H9 (cell line): Measurements from ENCODE around the gene ASIC1. TPM values are rescaled to one million over a fixed set of nuclear protein-coding genes. Genes with fewer than 3 reads are reported as not detected.

Source experiments
- DNase-seq: peaks from one replicate; pipeline ENCODE4 v3.0.0-alpha.2; 2017
- H2AFZ ChIP-seq: one replicate; pipeline ENCODE4 v1.6.1; 2013; ENCODE audit warnings: mild to moderate bottlenecking, low read length, control low read depth, moderate library complexity
- H2AK5ac ChIP-seq: 2 replicates; pipeline ENCODE4 v1.6.1; 2013; ENCODE audit warnings: low read length, control low read depth, mixed read lengths; ENCODE audit not compliant: insufficient read length
- H2BK120ac ChIP-seq: one replicate; pipeline ENCODE4 v1.6.1; 2013; ENCODE audit warnings: low read depth, mild to moderate bottlenecking, low read length, control low read depth, inconsistent platforms; ENCODE audit not compliant: poor library complexity, severe bottlenecking
- H2BK12ac ChIP-seq: 2 replicates; pipeline ENCODE4 v1.6.1; 2013; ENCODE audit warnings: low read length, control low read depth, mixed read lengths, low read depth; ENCODE audit not compliant: insufficient read length
- H2BK15ac ChIP-seq: 2 replicates; pipeline ENCODE4 v1.6.1; 2013; ENCODE audit warnings: low read depth, low read length, control low read depth
- H2BK20ac ChIP-seq: one replicate; pipeline ENCODE4 v1.6.1; 2013; ENCODE audit warnings: low read depth, mild to moderate bottlenecking, low read length, control low read depth, inconsistent platforms; ENCODE audit not compliant: poor library complexity, severe bottlenecking
- H2BK5ac ChIP-seq: 2 replicates; pipeline ENCODE4 v1.6.1; 2013; ENCODE audit warnings: low read length, control low read depth, mixed read lengths; ENCODE audit not compliant: insufficient read length
- H3K14ac ChIP-seq: 2 replicates; pipeline ENCODE4 v1.6.1; 2013; ENCODE audit warnings: low read length, control low read depth; ENCODE audit not compliant: insufficient read depth
- H3K18ac ChIP-seq: 2 replicates; pipeline ENCODE4 v1.6.1; 2013; ENCODE audit warnings: low read depth, mild to moderate bottlenecking, mixed read lengths, low read length, control low read depth; ENCODE audit not compliant: insufficient read length
- H3K23ac ChIP-seq: 2 replicates; pipeline ENCODE4 v1.6.1; 2013; ENCODE audit warnings: low read length, control low read depth, mixed read lengths, low read depth; ENCODE audit not compliant: insufficient read length
- H3K23me2 ChIP-seq: 2 replicates; pipeline ENCODE4 v1.6.1; 2013; ENCODE audit warnings: low read depth, mild to moderate bottlenecking, mixed read lengths, low read length, control low read depth; ENCODE audit not compliant: insufficient read length, poor library complexity, severe bottlenecking
- H3K27ac ChIP-seq: 2 replicates; pipeline ENCODE4 v1.5.1; 2013; ENCODE audit warnings: low read length, control low read depth, mixed read lengths, low read depth; ENCODE audit not compliant: insufficient read length
- H3K27me3 ChIP-seq: 2 replicates; pipeline ENCODE4 v1.6.1; 2013; ENCODE audit warnings: low read length, control low read depth, inconsistent platforms; ENCODE audit not compliant: insufficient read depth
- H3K4ac ChIP-seq: 2 replicates; pipeline ENCODE4 v1.6.1; 2013; ENCODE audit warnings: low read depth, mild to moderate bottlenecking, control low read depth, inconsistent platforms, low read length, moderate library complexity
- H3K4me1 ChIP-seq: 2 replicates; pipeline ENCODE4 v1.6.1; 2013; ENCODE audit warnings: low read length, control low read depth, inconsistent platforms; ENCODE audit not compliant: insufficient read depth
- H3K4me2 ChIP-seq: 2 replicates; pipeline ENCODE4 v1.6.1; 2013; ENCODE audit warnings: low read length, control low read depth, mixed read lengths; ENCODE audit not compliant: insufficient read length, insufficient read depth
- H3K56ac ChIP-seq: 2 replicates; pipeline ENCODE4 v1.6.1; 2013; ENCODE audit warnings: low read depth, mild to moderate bottlenecking, mixed read lengths, low read length, control low read depth; ENCODE audit not compliant: insufficient read length
- H3K79me1 ChIP-seq: 2 replicates; pipeline ENCODE4 v1.6.1; 2013; ENCODE audit warnings: low read depth, mild to moderate bottlenecking, moderate library complexity, low read length, control low read depth, inconsistent platforms; ENCODE audit not compliant: insufficient read depth, poor library complexity, severe bottlenecking
- H3K79me2 ChIP-seq: 2 replicates; pipeline ENCODE4 v1.6.1; 2013; ENCODE audit warnings: low read length, control low read depth, inconsistent platforms; ENCODE audit not compliant: insufficient read depth
- H3K9ac ChIP-seq: 2 replicates; pipeline ENCODE4 v1.6.1; 2013; ENCODE audit warnings: low read length, control low read depth, mixed read lengths; ENCODE audit not compliant: insufficient read length; ENCODE audit errors: extremely low read depth
- H3K9me3 ChIP-seq: one replicate; pipeline ENCODE4 v1.6.1; 2013; ENCODE audit warnings: low read depth, low read length, inconsistent platforms; ENCODE audit not compliant: control insufficient read depth
- H3T11ph ChIP-seq: one replicate; pipeline ENCODE4 v1.6.1; 2013; ENCODE audit warnings: mild to moderate bottlenecking, low read length, control low read depth, inconsistent platforms
- H4K20me1 ChIP-seq: one replicate; pipeline ENCODE4 v1.6.1; 2013; ENCODE audit not compliant: control insufficient read depth, insufficient read length, insufficient read depth
- H4K5ac ChIP-seq: 2 replicates; pipeline ENCODE4 v1.6.1; 2013; ENCODE audit warnings: low read depth, mild to moderate bottlenecking, mixed read lengths, low read length, control low read depth; ENCODE audit not compliant: insufficient read length
- H4K8ac ChIP-seq: replicated peaks from 2 replicates; pipeline ENCODE4 v1.6.1; 2013; ENCODE audit warnings: low read length, control low read depth, mixed read lengths, low read depth; ENCODE audit not compliant: insufficient read length
- H4K91ac ChIP-seq: 2 replicates; pipeline ENCODE4 v1.6.1; 2013; ENCODE audit warnings: low read depth, mild to moderate bottlenecking, moderate library complexity, mixed read lengths, low read length, control low read depth; ENCODE audit not compliant: insufficient read length
- H3K27ac Mint-ChIP-seq, 3 experiments: 2 replicates in 2 of 3; 3 replicates in 1 of 3; pipeline ENCODE4 v1.8.0; 2020 to 2021; ENCODE audit warnings: mixed read lengths in 3 of 3, mild to moderate bottlenecking in 1 of 3, moderate library complexity in 1 of 3
- H3K27me3 Mint-ChIP-seq: 2 replicates; pipeline ENCODE4 v1.8.0; 2021; ENCODE audit warnings: low read depth, mild to moderate bottlenecking, moderate library complexity, mixed read lengths
- H3K36me3 Mint-ChIP-seq, 3 experiments: 2 replicates in 2 of 3; 3 replicates in 1 of 3; pipeline ENCODE4 v1.8.0; 2020 to 2021; ENCODE audit warnings: low read depth in 3 of 3, mixed read lengths in 3 of 3; ENCODE audit not compliant: insufficient read depth in 1 of 3
- H3K4me1 Mint-ChIP-seq, 2 experiments: 2 replicates each; pipeline ENCODE4 v1.8.0; 2020; ENCODE audit warnings: mixed read lengths in 2 of 2
- H3K4me3 Mint-ChIP-seq, 2 experiments: 2 replicates in 1 of 2; 3 replicates in 1 of 2; pipeline ENCODE4 v1.8.0; 2020 to 2021; ENCODE audit warnings: mild to moderate bottlenecking in 2 of 2, mixed read lengths in 2 of 2, moderate library complexity in 1 of 2
- H3K9me3 Mint-ChIP-seq, 2 experiments: 2 replicates in 1 of 2; 3 replicates in 1 of 2; pipeline ENCODE4 v1.8.0; 2020; ENCODE audit warnings: mild to moderate bottlenecking in 2 of 2, mixed read lengths in 2 of 2, moderate library complexity in 1 of 2
- CTCF ChIP-seq: fragments of 200-600 bp; sonication (generic); conservative IDR thresholded peaks from 3 replicates; pipeline ENCODE4 v1.8.0; 2021; ENCODE audit warnings: antibody characterized with exemption, mild to moderate bottlenecking
- WGBS: extraction: QIAGEN DNeasy Blood & Tissue Kit; methylation state at CpG from one replicate; pipeline ENCODE4 v1.1.7; 2013; ENCODE audit warnings: missing lambda C conversion rate, low lambda C conversion rate, mixed read lengths; ENCODE audit not compliant: insufficient read length; ENCODE audit errors: extremely low coverage; 5-methylcytosine and 5-hydroxymethylcytosine counted together
- total RNA-seq: library from RNA; stranded (reverse); gene quantifications from 2 replicates; pipeline ENCODE4 v1.2.1, GENCODE V29; 2021

Gene ASIC1
- total RNA-seq, 1 experiment from 2014 or later = 3.9 TPM

DNA sequence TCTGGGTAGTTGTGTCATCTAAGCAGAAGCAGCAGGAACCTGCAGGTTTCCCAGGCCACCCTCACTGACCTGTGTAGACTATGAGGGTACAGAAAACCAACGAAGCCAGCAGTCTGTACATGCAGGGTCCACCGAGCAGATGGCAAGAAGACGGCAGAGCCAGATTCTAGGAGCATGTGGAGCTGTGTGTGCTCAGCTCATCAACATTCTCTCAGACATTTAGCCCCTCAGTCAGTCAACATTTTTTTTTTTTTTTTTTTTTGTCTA lies 7.3 kb upstream of the ASIC1 start:
- Histone ChIP-seq H3K79me1 (no peaks in the 10 kb centered on the region), H3K9me3 (no peaks in the 10 kb centered on the region), H3K27me3 (peaks cover 37% of the 10 kb centered on the region), H3K9ac (no peak overlapping the region), H2BK5ac (no peak overlapping the region), H2BK120ac (no peak overlapping the region), H3K23ac (no peak overlapping the region), H3K4ac (no peak overlapping the region), H4K5ac (no peak overlapping the region), H2BK12ac (no peak overlapping the region), H3K4me1 (no peaks in the 10 kb centered on the region; the same call in 1 of the 2 replicates), H3K18ac (no peak overlapping the region), H3T11ph (no peak overlapping the region), H4K20me1 (peaks cover 2% of the 10 kb centered on the region), H4K91ac (no peak overlapping the region), H4K8ac (no peak overlapping the region), H2AFZ (no peak overlapping the region), H3K4me2 (peak overlapping the region; percentile 57), H2BK20ac (no peak overlapping the region), H2AK5ac (no peak overlapping the region), H3K79me2 (no peaks in the 10 kb centered on the region), H2BK15ac (no peak overlapping the region), H3K14ac (no peak overlapping the region), H3K27ac (no peak overlapping the region), H3K23me2 (peaks cover 10% of the 10 kb centered on the region), H3K56ac (no peak overlapping the region)
- H3K27me3 Mint-ChIP-seq = peaks cover 86% of the 10 kb centered on the region
- H3K9me3 Mint-ChIP-seq = no peaks in the 10 kb centered on the region
- H3K4me1 Mint-ChIP-seq = peaks cover 13 to 16% of the 10 kb centered on the region in 2 experiments
- H3K4me3 Mint-ChIP-seq = peak overlapping the region in 1 of 2 experiments; percentile 60; a peak in 3 of 5 replicates
- H3K36me3 Mint-ChIP-seq = no peaks in the 10 kb centered on the region
- H3K27ac Mint-ChIP-seq = no peak overlapping the region
- DNase-seq = no peak
- WGBS = no CpG with 5 or more reads among the region's 3 CpGs
- TF ChIP-seq CTCF = no peak
